Midbrain (tissue), 1 donor: ENCODE measurements around the gene KLK1.

Experiments used
- DNase-seq: peaks from one replicate; lab custom pipeline; 2025; lab: John Stamatoyannopoulos, UW

Gene KLK1

GRCh38 chr19:50835785-50836542, 12.4 kb upstream of the KLK1 start:
- peak; percentile 52 for DNase-seq

DNA sequence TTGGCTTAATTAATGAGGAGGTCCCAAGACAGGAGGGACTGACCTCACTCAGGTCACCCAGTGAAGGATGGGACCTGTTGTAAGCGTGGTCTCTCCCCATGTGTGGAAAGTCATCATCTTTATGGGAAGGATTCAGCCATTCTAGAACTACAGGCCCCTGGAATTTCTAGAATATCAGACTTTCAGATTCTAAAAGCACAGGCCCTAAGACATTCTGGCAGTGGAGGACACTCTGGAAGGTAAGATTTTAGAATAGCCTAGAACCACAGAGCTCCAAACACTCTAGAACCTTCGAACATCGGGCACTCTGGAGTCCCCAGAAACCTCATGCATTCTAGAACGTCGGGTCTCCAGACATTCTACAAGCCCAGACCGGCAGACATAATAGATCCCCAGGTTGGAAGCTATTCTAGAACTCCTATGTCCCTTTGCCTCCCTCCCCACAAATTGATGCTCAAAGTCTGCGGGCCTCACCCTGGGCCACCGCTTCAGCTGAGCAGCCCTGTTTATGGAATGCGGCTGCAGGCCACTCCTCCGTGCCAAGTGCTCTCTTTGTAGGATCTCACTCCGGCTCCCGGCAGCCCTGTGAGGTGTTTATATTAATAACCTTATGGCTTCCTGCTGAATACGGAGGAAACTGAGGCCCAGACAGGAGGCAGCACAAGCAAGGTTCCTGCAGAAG, 11.7 kb upstream of the KLK1 start:
- no peak for DNase-seq

- DNase-seq, result no peak
These were observed 10.2 kb upstream of the KLK1 start for GRCh38 chr19:50833802-50834167.

- DNase-seq, result no peak
These were observed 9.7 kb upstream of the KLK1 start, which contains the start of gene KLK15 for GRCh38 chr19:50833117-50833801. Gene KLK15 (minus strand): TSS chr19:50833574. CDS start chr19:50831492, 2,082 bp downstream.

DNA sequence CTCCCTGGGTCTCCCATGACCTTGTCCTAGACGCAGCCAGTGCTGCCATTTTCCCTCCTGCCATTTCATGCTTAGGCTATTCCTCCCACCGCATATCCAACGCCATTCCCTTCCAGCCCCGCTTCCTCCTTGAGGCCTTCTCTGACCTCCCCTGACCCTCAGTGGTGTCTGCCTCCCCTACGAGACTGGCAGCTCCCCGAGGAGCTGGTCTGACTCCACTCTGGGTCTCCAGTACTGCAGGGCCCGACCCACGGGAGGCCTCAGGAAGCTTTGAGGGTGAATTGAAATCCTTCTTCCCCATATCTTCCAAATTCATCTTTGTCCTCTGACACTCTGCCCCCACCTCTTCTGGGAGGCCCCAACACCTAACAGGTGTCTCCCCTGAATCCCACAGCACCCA, 9.1 kb upstream of the KLK1 start:
- DNase-seq, result no peak

GRCh38 chr19:50831026-50831396, 7.4 kb upstream of the KLK1 start:
- no peak for DNase-seq

- DNase-seq, result no peak
These were observed 6.9 kb upstream of the KLK1 start for GRCh38 chr19:50830266-50831025.

GRCh38 chr19:50829801-50830200, 6.2 kb upstream of the KLK1 start:
- no peak for DNase-seq

DNA sequence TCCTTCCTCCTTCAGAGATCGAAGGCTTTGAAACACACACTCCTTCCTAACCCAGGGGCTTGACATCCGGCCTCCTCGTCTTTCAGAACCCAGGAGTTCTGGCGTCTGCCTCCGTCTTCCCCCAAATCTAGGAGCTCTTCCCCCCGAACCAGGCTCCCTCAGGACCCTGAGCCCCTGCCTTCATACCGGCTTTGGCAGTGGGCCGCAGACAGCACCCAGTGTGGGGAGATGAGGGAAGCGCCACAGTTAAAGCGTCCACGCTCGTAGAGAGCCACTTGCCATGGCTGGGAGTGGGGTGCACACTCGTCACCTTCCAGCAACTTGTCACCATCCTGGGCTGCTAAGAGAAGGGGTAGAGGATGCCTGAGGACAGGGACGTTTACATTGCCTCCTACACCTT, 3.9 kb upstream of the KLK1 start:
- DNase-seq, result no peak

DNA sequence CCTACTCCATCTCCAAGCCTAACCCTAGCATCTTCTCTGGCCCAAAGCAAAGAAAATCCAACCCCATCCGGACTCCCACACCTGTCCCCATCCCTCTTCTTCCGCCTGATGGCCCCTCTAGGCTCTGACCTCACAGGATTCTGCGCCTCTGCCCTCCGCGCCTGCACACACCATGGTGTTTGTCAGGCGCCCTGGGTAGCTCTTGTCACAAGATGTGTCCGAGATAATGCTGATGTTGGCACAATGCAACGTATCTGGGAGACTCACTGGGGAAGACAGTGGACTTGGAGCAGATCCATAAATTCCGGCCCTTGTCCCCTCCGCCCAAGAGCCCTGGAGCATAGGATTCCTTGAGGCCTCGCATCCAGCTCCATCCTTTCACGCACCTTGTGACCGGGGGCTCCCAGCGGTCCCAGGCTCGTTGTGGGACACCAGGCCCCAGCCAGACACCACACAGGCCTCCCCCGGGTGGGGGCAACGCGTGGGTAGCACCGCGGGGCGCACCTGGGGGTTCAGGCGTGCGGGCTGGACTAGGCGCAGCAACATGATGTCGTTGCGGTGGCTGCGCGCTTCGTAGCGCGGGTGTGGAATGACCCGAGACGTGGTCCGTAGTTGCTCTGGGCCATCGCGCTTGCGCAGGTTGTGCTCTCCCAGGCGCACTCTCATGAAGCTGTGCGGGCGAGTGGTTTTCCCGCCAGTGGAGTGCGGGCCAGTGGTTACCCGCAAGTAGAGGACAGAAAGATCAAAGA, 3.1 kb upstream of the KLK1 start:
- no peak for DNase-seq

- no peak for DNase-seq
These were observed 852 bp downstream of the KLK1 start for GRCh38 chr19:50822661-50823208.

DNA sequence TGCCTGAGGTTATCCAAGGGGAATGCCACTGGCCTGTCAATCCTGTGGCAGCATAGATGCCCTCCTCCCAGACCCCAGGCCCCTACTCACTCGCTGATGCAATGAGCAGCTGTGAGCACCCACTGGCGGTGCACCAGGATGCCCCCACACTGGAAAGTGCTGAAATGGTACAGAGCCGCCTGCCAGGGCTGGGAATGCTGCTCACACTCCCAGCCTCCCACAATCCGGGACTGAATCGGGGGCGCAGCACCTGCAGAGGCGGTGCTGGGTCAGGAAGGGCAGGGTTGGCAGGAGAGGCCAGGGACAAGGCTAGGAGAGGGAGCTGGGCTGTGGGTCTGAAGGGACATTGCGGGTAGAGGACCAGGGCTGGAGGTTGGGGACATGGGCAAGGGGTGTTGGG, 2.0 kb downstream of the KLK1 start:
- no peak for DNase-seq

DNA sequence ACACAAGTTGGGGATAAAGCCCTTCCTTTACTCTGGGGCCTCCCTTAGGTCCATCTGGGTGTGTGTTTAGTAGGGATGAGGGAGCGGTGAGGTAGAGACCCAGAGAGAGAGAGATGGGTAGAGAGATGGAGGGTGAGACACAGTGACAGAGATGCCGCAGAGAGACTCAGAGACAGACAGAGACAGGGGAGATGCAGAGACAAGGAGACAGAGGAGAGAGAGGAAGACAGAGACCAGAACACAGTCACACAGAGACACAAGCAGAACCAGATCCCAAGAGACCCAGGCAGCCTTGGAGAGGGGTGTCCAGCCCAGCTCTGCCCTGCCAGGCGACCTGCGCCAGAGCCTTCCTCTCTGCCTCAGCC, 2.4 kb downstream of the KLK1 start:
- no peak for DNase-seq

- DNase-seq, result no peak
These were observed 2.9 kb downstream of the KLK1 start for GRCh38 chr19:50820549-50821247.

GRCh38 chr19:50820086-50820485, 3.5 kb downstream of the KLK1 start:
- DNase-seq, result no peak

- no peak for DNase-seq
These were observed 4.0 kb downstream of the KLK1 start for GRCh38 chr19:50819636-50820035.

DNA sequence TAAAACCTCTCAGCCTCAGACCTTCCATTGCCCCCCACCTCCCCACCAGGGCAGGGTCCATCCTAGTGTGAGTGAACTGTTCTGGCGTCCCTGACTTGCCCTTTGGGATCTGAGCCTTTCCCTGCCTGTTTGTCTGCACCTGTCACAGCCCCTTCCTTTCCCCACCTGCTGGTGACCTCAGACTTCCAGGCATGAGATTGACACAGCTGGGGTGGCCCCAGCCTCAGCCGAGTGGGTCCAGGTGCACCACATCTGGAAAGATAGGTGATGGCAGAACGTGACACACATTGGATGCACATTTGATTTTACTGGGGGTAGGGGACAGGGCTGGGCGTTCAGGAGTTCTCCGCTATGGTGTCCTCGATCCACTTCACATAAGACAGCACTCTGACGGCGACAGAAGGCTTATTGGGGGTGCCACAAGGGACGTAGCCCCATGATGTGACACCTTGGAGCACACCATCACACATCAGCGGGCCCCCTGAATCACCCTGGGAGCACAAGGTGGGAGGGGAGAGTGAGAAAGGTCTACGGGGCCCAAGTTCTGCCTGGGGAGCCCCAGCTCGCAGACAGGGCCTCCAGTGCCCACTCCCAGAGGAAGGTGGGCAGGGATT, 4.6 kb downstream of the KLK1 start:
- no peak for DNase-seq

GRCh38 chr19:50817941-50818858, 5.4 kb downstream of the KLK1 start:
- no peak for DNase-seq

- no peak for DNase-seq
These were observed 8.1 kb downstream of the KLK1 start for GRCh38 chr19:50815439-50815838.
